Measurements from ENCODE around the gene BOD1L1. TPM values are rescaled to one million over a fixed set of nuclear protein-coding genes. Genes with fewer than 3 reads are reported as not detected.

BOD1L1 gene
- total RNA-seq, 4 donors from 2014 or later: 41.0 to 113 (median 49.2) TPM

DNA sequence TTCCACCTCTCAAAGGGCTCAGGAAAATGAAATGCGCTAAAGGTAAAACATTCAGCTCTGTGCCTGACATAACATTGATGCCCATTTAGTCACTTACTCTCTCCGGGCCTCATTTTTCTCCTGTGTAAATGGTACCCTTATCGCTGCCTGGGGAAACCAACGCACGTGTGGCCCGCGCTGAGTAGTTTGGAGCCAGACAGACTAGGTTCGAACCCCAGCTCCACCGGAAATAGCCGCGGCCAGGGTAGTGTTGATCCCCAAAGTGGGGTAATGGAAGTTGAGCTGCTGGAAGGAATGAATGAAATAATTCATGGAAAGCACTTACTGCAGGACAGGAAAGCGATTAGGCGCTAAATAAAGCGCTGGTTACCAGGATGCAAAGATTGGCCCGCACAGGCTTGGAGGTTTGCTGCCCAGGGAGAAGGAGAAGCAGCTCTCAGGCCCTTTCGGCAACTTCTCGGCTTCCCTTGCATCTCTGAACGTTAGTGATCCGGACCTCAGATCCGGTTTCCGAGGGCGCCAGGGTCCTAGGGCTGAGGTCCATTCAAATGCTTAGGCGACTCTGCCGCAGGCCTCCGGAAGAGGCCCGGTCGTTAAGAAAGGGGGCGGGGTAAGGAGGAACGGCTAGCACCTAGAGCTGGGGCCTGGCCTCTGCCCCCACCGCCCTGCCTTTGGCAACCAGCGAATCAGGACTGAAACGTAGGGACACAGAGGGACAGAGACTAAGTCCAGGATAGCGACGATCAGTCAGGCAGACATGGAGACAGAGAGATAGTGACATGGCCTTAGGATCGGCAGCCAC is 96.5 kb downstream of the BOD1L1 start:
- H3K27me3 ChIP-seq: peaks cover 0 to 40% of the 10 kb centered on the region in 2 donors
- DNase-seq: peak in 1 of 3 donors; percentile 34
- TF ChIP-seq, protein P1, sequence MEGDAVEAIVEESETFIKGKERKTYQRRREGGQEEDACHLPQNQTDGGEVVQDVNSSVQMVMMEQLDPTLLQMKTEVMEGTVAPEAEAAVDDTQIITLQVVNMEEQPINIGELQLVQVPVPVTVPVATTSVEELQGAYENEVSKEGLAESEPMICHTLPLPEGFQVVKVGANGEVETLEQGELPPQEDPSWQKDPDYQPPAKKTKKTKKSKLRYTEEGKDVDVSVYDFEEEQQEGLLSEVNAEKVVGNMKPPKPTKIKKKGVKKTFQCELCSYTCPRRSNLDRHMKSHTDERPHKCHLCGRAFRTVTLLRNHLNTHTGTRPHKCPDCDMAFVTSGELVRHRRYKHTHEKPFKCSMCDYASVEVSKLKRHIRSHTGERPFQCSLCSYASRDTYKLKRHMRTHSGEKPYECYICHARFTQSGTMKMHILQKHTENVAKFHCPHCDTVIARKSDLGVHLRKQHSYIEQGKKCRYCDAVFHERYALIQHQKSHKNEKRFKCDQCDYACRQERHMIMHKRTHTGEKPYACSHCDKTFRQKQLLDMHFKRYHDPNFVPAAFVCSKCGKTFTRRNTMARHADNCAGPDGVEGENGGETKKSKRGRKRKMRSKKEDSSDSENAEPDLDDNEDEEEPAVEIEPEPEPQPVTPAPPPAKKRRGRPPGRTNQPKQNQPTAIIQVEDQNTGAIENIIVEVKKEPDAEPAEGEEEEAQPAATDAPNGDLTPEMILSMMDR (IDR thresholded peaks at IDR 0.05): no peak
- no peak for TF ChIP-seq POLR2A (IDR thresholded peaks at IDR 0.05)

DNA sequence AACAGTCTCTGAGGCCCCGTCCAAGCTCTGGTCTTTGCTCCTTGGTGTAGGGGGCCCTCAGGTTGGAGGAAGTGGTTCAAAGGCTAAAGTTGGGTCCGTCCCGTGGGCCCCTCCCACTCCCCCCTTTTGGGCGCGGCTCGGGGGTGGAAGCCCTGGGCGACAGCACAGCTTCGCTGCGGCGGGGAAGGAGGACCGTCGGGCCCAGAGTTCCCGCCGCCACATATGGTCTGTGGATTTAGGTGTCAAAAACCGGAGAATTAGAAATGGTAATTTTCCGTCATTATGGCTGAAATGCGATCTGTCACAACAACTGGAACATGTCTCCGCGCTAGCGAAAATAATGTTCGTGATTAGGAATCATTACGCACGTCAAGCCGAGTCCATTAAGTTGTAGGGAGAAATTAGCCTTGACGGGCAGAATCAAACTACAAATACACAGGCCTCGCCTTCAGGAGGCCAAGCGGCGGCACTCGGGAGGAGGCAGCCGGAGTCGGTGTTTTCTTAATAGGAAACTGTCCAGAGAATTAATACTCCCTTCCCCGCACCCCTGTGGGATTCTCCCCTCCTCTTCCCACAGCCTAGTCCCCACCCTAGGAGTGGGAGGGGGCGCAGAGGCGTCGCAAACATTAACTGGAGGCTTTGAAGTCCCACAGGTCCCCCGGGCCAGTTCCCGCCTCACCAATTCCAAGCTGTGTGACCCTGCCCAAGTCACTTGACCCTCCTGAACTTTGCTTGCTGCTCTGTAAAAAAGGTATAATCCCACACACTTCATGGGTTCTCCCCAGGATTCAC is 98.2 kb downstream of the BOD1L1 start:
- TF ChIP-seq, protein P1 (IDR thresholded peaks at IDR 0.05): no peak
- H3K9me3 ChIP-seq: peaks cover 0 to 8% (median 4%) of the 10 kb centered on the region in 4 donors
- DNase-seq: no peak
- peaks cover 0 to 45% of the 10 kb centered on the region in 2 donors for H3K27me3 ChIP-seq
- no peak overlapping the region for H3K27ac ChIP-seq
- H3K4me1 ChIP-seq: peaks cover 0 to 20% (median 4%) of the 10 kb centered on the region in 4 donors
- H3K36me3 ChIP-seq: no peaks in the 10 kb centered on the region
- no peak overlapping the region for H3K4me3 ChIP-seq

More for the DNA sequence above, 96.5 kb downstream of the BOD1L1 start:
- Histone ChIP-seq H3K4me3 (no peak overlapping the region), H3K27ac (no peak overlapping the region), H3K9me3 (no peaks in the 10 kb centered on the region), H3K36me3 (no peaks in the 10 kb centered on the region), H3K4me1 (peaks cover 0 to 20% (median 4%) of the 10 kb centered on the region in 4 donors)

- no peak for DNase-seq
- Histone ChIP-seq H3K36me3 (no peaks in the 10 kb centered on the region), H3K9me3 (peaks cover 0 to 13% (median 6%) of the 10 kb centered on the region in 4 donors), H3K27me3 (peaks cover 0 to 46% of the 10 kb centered on the region in 2 donors), H3K27ac (no peak overlapping the region), H3K4me3 (no peak overlapping the region), H3K4me1 (peaks cover 0 to 20% (median 4%) of the 10 kb centered on the region in 4 donors)
- TF ChIP-seq POLR2A (IDR thresholded peaks at IDR 0.05): no peak
- TF ChIP-seq, protein P1 (IDR thresholded peaks at IDR 0.05): no peak
Measured at GRCh38 chr4:13528821-13529127, 98.8 kb downstream of the BOD1L1 start.

- H3K36me3 ChIP-seq: no peaks in the 10 kb centered on the region
- DNase-seq: no peak
- no peak for TF ChIP-seq POLR2A (IDR thresholded peaks at IDR 0.05)
- TF ChIP-seq, protein P1 (IDR thresholded peaks at IDR 0.05): no peak
- H3K4me3 ChIP-seq: peak overlapping the region in 1 of 4 donors; percentile 12
- H3K9me3 ChIP-seq: peaks cover 0 to 18% (median 7%) of the 10 kb centered on the region in 4 donors
- peaks cover 0 to 20% (median 4%) of the 10 kb centered on the region in 4 donors for H3K4me1 ChIP-seq
- H3K27me3 ChIP-seq: peaks cover 0 to 49% of the 10 kb centered on the region in 2 donors
- no peak overlapping the region for H3K27ac ChIP-seq
Measured at GRCh38 chr4:13527981-13528820, 99.3 kb downstream of the BOD1L1 start.

Measured in Peyer's patch (tissue), 4 donors.